GM23338 (cell line): ENCODE measurements around the gene PDSS2. TPM values are rescaled to one million over a fixed set of nuclear protein-coding genes. Genes with fewer than 3 reads are reported as not detected.

Experiments
- ATAC-seq: fragments of 200-7000 bp; cut with Tn5 transposase; 3 replicates; pipeline ENCODE4 v1.9.1; 2020
- DNase-seq: peaks from one replicate; pipeline ENCODE4 v3.0.0-alpha.2; 2015; ENCODE audit warnings: low spot score
- H2AFZ ChIP-seq: fragments of 200-600 bp; sonication (generic); 2 replicates; pipeline ENCODE4 v1.8.0; 2016; ENCODE audit warnings: antibody characterized with exemption, mild to moderate bottlenecking, moderate library complexity
- H3F3A ChIP-seq: fragments of 200-600 bp; sonication (generic); replicated peaks from 2 replicates; pipeline ENCODE4 v1.8.0; 2017; ENCODE audit warnings: antibody characterized with exemption, mixed run types, low read depth
- H3K27ac ChIP-seq: fragments of 200-600 bp; sonication (generic); 2 replicates; pipeline ENCODE4 v1.6.1; 2016; ENCODE audit warnings: low read depth
- H3K27me3 ChIP-seq: fragments of 200-600 bp; sonication (generic); 2 replicates; pipeline ENCODE4 v1.8.0; 2016; ENCODE audit warnings: mild to moderate bottlenecking, mixed run types, moderate library complexity; ENCODE audit not compliant: insufficient read depth
- H3K36me3 ChIP-seq: fragments of 200-600 bp; sonication (generic); 2 replicates; pipeline ENCODE4 v1.8.0; 2016; ENCODE audit warnings: mild to moderate bottlenecking; ENCODE audit not compliant: insufficient read depth
- H3K4me1 ChIP-seq: fragments of 200-600 bp; sonication (generic); 2 replicates; pipeline ENCODE4 v1.8.0; 2016; ENCODE audit warnings: mild to moderate bottlenecking, moderate library complexity; ENCODE audit not compliant: insufficient read depth
- H3K4me2 ChIP-seq: fragments of 200-600 bp; sonication (generic); 2 replicates; pipeline ENCODE4 v1.7.1; 2017; ENCODE audit warnings: mixed run types
- H3K4me3 ChIP-seq: fragments of 200-600 bp; sonication (generic); 2 replicates; pipeline ENCODE4 v1.6.1; 2016; ENCODE audit warnings: mixed run types
- H3K79me2 ChIP-seq: fragments of 200-600 bp; sonication (generic); replicated peaks from 2 replicates; pipeline ENCODE4 v1.8.0; 2017; ENCODE audit warnings: mild to moderate bottlenecking; ENCODE audit not compliant: insufficient read depth
- H3K9me2 ChIP-seq: fragments of 200-600 bp; sonication (generic); 2 replicates; pipeline ENCODE4 v1.8.0; 2017; ENCODE audit not compliant: insufficient read depth
- H4K20me1 ChIP-seq: fragments of 200-600 bp; sonication (generic); replicated peaks from 2 replicates; pipeline ENCODE4 v1.8.0; 2017; ENCODE audit warnings: mild to moderate bottlenecking; ENCODE audit not compliant: insufficient read depth
- H3K27ac Mint-ChIP-seq: 2 replicates; pipeline ENCODE4 v1.8.0; 2020; ENCODE audit warnings: inconsistent platforms, mild to moderate bottlenecking, moderate library complexity, mixed read lengths
- H3K27me3 Mint-ChIP-seq: 3 replicates; pipeline ENCODE4 v1.8.0; 2022; ENCODE audit warnings: low read depth, mild to moderate bottlenecking, moderate library complexity, mixed read lengths, inconsistent platforms; ENCODE audit not compliant: insufficient read depth, poor library complexity
- H3K36me3 Mint-ChIP-seq: 3 replicates; pipeline ENCODE4 v1.8.0; 2021; ENCODE audit warnings: low read depth, mild to moderate bottlenecking, inconsistent platforms, moderate library complexity, mixed read lengths
- H3K4me1 Mint-ChIP-seq: 3 replicates; pipeline ENCODE4 v1.8.0; 2020; ENCODE audit warnings: mild to moderate bottlenecking, inconsistent platforms, mixed read lengths
- H3K4me3 Mint-ChIP-seq: 3 replicates; pipeline ENCODE4 v1.8.0; 2021; ENCODE audit warnings: moderate library complexity, mild to moderate bottlenecking, inconsistent platforms, mixed read lengths
- H3K9me3 Mint-ChIP-seq: 3 replicates; pipeline ENCODE4 v1.8.0; 2020; ENCODE audit warnings: moderate library complexity, mild to moderate bottlenecking, inconsistent platforms, mixed read lengths
- CTCF ChIP-seq, 2 experiments: fragments of 200-600 bp in 1 of 2; sonication (generic) in 1 of 2; conservative IDR thresholded peaks; 2 replicates each; pipeline versions ENCODE4 v1.5.1 to v1.6.1; 2016 to 2017; ENCODE audit warnings: antibody characterized with exemption in 2 of 2, low read depth in 2 of 2, mild to moderate bottlenecking in 2 of 2, moderate library complexity in 1 of 2
- EZH2 ChIP-seq: fragments of 200-600 bp; sonication (generic); IDR thresholded peaks from one replicate; pipeline ENCODE4 v1.8.0; 2017; ENCODE audit warnings: antibody characterized with exemption, mild to moderate bottlenecking, low read depth; ENCODE audit not compliant: unreplicated experiment
- POLR2AphosphoS5 ChIP-seq: IDR thresholded peaks from 2 replicates; pipeline ENCODE4 v1.6.1; 2016; ENCODE audit warnings: antibody characterized with exemption, low read depth
- ZNF331 ChIP-seq: fragments of 250-450 bp; sonication (Bioruptor Pico); IDR thresholded peaks from 2 replicates; pipeline ENCODE4 v1.5.0; 2020; ENCODE audit warnings: low read depth, mild to moderate bottlenecking, moderate library complexity
- ZNF462 ChIP-seq: fragments of 250-450 bp; sonication (Bioruptor Pico); IDR thresholded peaks from 2 replicates; pipeline ENCODE4 v1.5.0; 2020; ENCODE audit warnings: mild to moderate bottlenecking, moderate library complexity
- polyA plus RNA-seq: library from polyadenylated mRNA; unstranded; fragments of >200 nt; fragmentation: Nextera tagmentation; extraction: Ambion mirVana; gene quantifications from 2 replicates; pipeline ENCODE4 v1.2.1, GENCODE V29; 2016
- total RNA-seq: library from RNA; depleted of rRNA; stranded (reverse); fragments of >200 nt; shearing (Covaris generic); gene quantifications from 2 replicates; pipeline ENCODE4 v1.2.3, GENCODE V29; 2014

The PDSS2 gene
- total and polyA plus RNA-seq, 2 experiments from 2014 or later, result 7.3 to 16.7 TPM

- Mint-ChIP-seq H3K27ac (peak overlapping the region; percentile 25), H3K27me3 (peaks cover 4% of the 10 kb centered on the region), H3K9me3 (peaks cover 5% of the 10 kb centered on the region; the same call in 2 of the 3 replicates), H3K36me3 (peaks cover 4% of the 10 kb centered on the region), H3K4me1 (peaks cover 37% of the 10 kb centered on the region), H3K4me3 (no peak overlapping the region)
- peak; percentile 42 for DNase-seq
- H3K27ac ChIP-seq, result peak overlapping the region; percentile 39; the same call in 1 of the 2 replicates
- no peaks in the 10 kb centered on the region for H3K27me3 ChIP-seq
- ATAC-seq, result peak; percentile 78
- H3K36me3 ChIP-seq, result no peaks in the 10 kb centered on the region
- peak overlapping the region; percentile 12; the same call in 1 of the 2 replicates for H3K4me2 ChIP-seq
- peaks cover 27% of the 10 kb centered on the region for H3K4me1 ChIP-seq
- no peaks in the 10 kb centered on the region for H3K9me2 ChIP-seq
- peaks cover 13% of the 10 kb centered on the region for H3K79me2 ChIP-seq
- H2AFZ ChIP-seq, result no peak overlapping the region
- TF ChIP-seq ZNF462 (CRISPR knock-in tag), result peak; percentile 4; the same call in 1 of the 2 replicates
- no peak for TF ChIP-seq ZNF331
- no peak for TF ChIP-seq POLR2AphosphoS5
- no peak for TF ChIP-seq CTCF (conservative IDR thresholded peaks at IDR 0.05; ENCODE audit: low read depth in 2 of 2)
- TF ChIP-seq EZH2, result no peak
- H3F3A ChIP-seq, result no peaks in the 10 kb centered on the region
- H3K4me3 ChIP-seq, result no peak overlapping the region
- H4K20me1 ChIP-seq, result 0 out of 2 replicates have a peak, but pooled peaks cover under 1% of the 10 kb centered on the region
Observed at GRCh38 chr6:107409942-107410341, 49.4 kb downstream of the PDSS2 start.
